Activated naive CD4-positive, alpha-beta T cell treated with anti-CD3 and anti-CD28 coated beads, Interleukin-2, amount 50 U/mL, for 72 hours (primary cell): ENCODE measurements around the gene L1TD1. TPM values are rescaled to one million over a fixed set of nuclear protein-coding genes. Genes with fewer than 3 reads are reported as not detected.
"Not testable (repeated sequence)": the region's sequence is repeated elsewhere in the genome, so short reads cannot be mapped to it uniquely, and the experiment has no call there.

Experiments used
- ATAC-seq, 2 donors: fragments of 150-1000 bp; cut with Tn5 transposase; 2 replicates each; pipeline ENCODE4 v1.10.0; 2021; ENCODE audit warnings: mild to moderate bottlenecking in 2 of 2, moderate library complexity in 2 of 2
- DNase-seq, 2 donors: peaks; one replicate each; pipeline ENCODE4 v3.0.0; 2021 to 2022; ENCODE audit warnings: low spot score in 2 of 2
- H3K27ac Mint-ChIP-seq, 2 donors: one replicate each; pipeline ENCODE4 v1.8.0; 2022; ENCODE audit warnings: mild to moderate bottlenecking in 2 of 2, mixed read lengths in 2 of 2
- H3K36me3 Mint-ChIP-seq, 2 donors: one replicate each; pipeline ENCODE4 v1.8.0; 2022; ENCODE audit warnings: mixed read lengths in 2 of 2
- H3K9me3 Mint-ChIP-seq, 2 donors: one replicate each; pipeline ENCODE4 v1.8.0; 2022; ENCODE audit warnings: mixed read lengths in 2 of 2
- total RNA-seq, 2 donors: library from RNA; stranded (reverse); gene quantifications; one replicate each; pipeline ENCODE4 v1.2.3, GENCODE V29; 2022

L1TD1 gene
- total RNA-seq, 2 donors from 2014 or later: 0.05 to 0.08 TPM

DNA sequence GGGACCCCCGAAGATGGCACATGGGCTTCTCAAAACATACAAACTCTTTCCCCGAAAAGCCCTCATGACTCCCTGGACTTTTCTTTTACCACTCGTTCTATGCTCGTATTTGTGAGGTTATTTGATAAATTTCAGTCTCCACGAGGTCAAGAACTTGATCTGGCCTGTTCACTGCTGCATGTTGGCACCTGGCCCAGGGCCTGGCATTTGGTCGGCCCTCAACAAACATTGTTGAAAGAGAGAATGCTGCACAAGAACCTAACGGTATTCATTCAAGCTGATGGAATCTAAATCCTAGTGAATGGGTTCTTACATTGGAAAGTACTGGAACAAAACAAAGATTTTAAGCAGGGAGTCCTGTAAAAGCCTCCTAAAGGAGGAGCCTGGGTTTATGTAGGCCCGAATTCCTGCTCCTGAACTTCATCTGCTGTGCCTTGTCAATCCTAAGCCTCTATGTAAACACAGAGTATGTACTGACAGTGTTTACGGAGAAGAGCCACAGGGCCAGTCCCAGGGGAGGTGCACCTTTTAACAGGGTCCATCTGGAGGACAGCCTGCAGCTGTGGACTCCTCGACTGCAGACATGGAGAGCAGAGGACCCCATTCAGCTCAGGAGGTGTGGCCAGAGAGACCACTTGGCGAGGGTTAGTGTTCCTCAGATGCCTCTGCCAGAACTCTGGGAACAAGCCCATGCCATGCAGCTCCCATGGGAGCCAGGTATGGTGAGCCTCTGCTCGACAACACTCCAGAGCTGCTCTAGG, 46.9 kb downstream of the L1TD1 start:
- Mint-ChIP-seq H3K36me3 (no peaks in the 10 kb centered on the region), H3K27ac (no peak overlapping the region), H3K9me3 (no peaks in the 10 kb centered on the region)
- no peak for DNase-seq
- no peak for ATAC-seq

DNA sequence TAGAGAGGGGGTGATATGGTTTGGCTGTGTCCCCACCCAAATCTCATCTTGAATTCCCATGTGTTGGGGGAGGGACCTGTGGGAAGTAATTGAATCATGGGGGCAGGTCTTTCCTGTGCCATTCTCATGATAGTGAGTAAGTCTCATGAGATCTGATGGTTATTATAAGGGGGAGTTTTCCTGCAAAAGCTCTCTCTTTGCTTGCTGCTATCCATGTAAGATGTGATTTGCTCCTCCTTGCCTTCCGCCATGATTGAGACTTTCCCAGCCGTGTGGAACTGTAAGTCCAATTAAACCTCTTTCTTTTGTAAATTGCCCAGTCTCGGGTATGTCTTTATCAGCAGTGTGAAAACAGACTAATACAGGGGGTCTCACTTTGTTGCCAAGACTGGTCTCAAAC, 49.7 kb downstream of the L1TD1 start:
- not testable (repeated sequence) for H3K27ac Mint-ChIP-seq, ATAC-seq

GRCh38 chr1:62245201-62245600, 50.6 kb downstream of the L1TD1 start:
- Mint-ChIP-seq H3K36me3 (no peaks in the 10 kb centered on the region), H3K27ac (no peak overlapping the region), H3K9me3 (no peaks in the 10 kb centered on the region)
- DNase-seq (no peak), ATAC-seq (peak in 1 of 2 donors; percentile 63)

More for the DNA sequence above, 49.7 kb downstream of the L1TD1 start:
- not testable (repeated sequence) for H3K9me3 Mint-ChIP-seq, DNase-seq, H3K36me3 Mint-ChIP-seq

- H3K36me3 Mint-ChIP-seq: no peaks in the 10 kb centered on the region
- H3K9me3 Mint-ChIP-seq: no peaks in the 10 kb centered on the region
- no peak overlapping the region for H3K27ac Mint-ChIP-seq
- ATAC-seq (no peak), DNase-seq (no peak)
These were observed 52.9 kb downstream of the L1TD1 start for GRCh38 chr1:62247391-62248168.

DNA sequence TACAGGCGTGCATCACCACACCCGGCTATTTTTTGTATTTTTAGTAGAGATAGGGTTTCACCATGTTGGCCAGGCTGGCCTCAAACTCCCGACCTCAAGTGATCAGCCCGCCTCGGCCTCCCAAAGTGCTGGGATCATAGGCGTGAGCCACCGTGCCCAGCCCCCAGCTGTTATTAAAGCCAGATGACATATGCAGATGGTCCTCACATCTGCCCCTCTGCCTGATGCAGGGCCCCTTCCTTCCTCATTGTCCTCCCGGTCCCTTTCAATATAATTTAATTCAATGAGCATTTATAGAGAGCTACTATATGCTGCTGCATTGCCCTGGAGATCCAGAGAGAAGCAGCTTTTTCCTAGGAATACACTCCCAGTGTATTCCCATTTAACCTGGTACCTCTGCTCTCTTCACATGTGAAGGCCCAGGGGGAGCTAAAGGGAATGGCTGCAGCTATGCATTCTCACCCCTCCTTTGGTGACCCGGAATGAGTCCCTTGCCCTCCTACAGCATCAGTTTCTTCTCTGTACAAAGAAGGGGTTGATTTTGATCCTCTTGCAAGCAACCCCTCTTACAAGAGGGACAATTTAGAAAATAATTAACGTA, 55.6 kb downstream of the L1TD1 start:
- DNase-seq (no peak), ATAC-seq (no peak)
- H3K36me3 Mint-ChIP-seq: no peaks in the 10 kb centered on the region
- no peak overlapping the region for H3K27ac Mint-ChIP-seq
- no peaks in the 10 kb centered on the region for H3K9me3 Mint-ChIP-seq

- Mint-ChIP-seq H3K9me3 (no peaks in the 10 kb centered on the region), H3K36me3 (no peaks in the 10 kb centered on the region), H3K27ac (no peak overlapping the region)
- DNase-seq (no peak), ATAC-seq (no peak)
These were observed 64.9 kb downstream of the L1TD1 start for GRCh38 chr1:62259551-62259950.

GRCh38 chr1:62260688-62261087, 66.0 kb downstream of the L1TD1 start:
- no peak for ATAC-seq
- Mint-ChIP-seq H3K27ac (no peak overlapping the region), H3K9me3 (no peaks in the 10 kb centered on the region), H3K36me3 (no peaks in the 10 kb centered on the region)
- DNase-seq: no peak

Other genes with a start within 250 kb of the L1TD1 start
- not detected for gene KANK4, start 124.6 kb downstream of the L1TD1 start, total RNA-seq
- 10 to 100 TPM; 59.7 to 71.0 TPM for gene USP1, start 242.2 kb downstream of the L1TD1 start, total RNA-seq